NCI-H2081 (cell line): ENCODE data around the gene DEPP1.
A peak's percentile ranks its signal among the peaks of the same experiment; 100 is the strongest.

Experiments
- DNase-seq, 2 experiments: peaks; one replicate each; lab custom pipeline; 2025; lab: John Stamatoyannopoulos, UW

Gene DEPP1

GRCh38 chr10:44932517-44933450, 45.8 kb downstream of the DEPP1 start:
- DNase-seq: peak; percentile 8 to 29

- no peak for DNase-seq
These were observed 46.7 kb downstream of the DEPP1 start for GRCh38 chr10:44931621-44932516.

- DNase-seq: no peak
These were observed 47.5 kb downstream of the DEPP1 start for GRCh38 chr10:44930904-44931620.

GRCh38 chr10:44929356-44930255, 49.0 kb downstream of the DEPP1 start:
- DNase-seq: no peak

- DNase-seq: no peak
These were observed 50.1 kb downstream of the DEPP1 start for GRCh38 chr10:44928462-44928861.

- no peak for DNase-seq
These were observed 51.3 kb downstream of the DEPP1 start for GRCh38 chr10:44927352-44927751.

GRCh38 chr10:44926751-44927351, 51.8 kb downstream of the DEPP1 start:
- DNase-seq: no peak
